Astrocyte of the cerebellum (primary cell): ENCODE results near the gene C16orf90.
"Not testable (repeated sequence)": the region's sequence is repeated elsewhere in the genome, so short reads cannot be mapped to it uniquely, and the experiment has no call there.

Source experiments
- DNase-seq: peaks from one replicate; pipeline ENCODE4 v3.0.0-alpha.2; 2011; ENCODE audit warnings: low read depth
- H3K4me3 ChIP-seq: 2 replicates; pipeline ENCODE4 v1.5.1; 2011; ENCODE audit warnings: mild to moderate bottlenecking, low read depth, low read length, moderate library complexity
- in situ Hi-C: cut with HindIII; loops from 2 replicates; pipeline ENCODE4 v1.10.0; 2017; ENCODE audit warnings: low sequenced_read_pairs
- TF ChIP-seq, protein P1 (sequence below): IDR thresholded peaks from 2 replicates; pipeline ENCODE4 v1.5.1; 2012; ENCODE audit warnings: low read length, low read depth, moderate library complexity, mild to moderate bottlenecking; ENCODE audit errors: missing control alignments

The C16orf90 gene

GRCh38 chr16:3474136-3474779 lies 21.0 kb downstream of the C16orf90 start:
- TF ChIP-seq, protein P1, sequence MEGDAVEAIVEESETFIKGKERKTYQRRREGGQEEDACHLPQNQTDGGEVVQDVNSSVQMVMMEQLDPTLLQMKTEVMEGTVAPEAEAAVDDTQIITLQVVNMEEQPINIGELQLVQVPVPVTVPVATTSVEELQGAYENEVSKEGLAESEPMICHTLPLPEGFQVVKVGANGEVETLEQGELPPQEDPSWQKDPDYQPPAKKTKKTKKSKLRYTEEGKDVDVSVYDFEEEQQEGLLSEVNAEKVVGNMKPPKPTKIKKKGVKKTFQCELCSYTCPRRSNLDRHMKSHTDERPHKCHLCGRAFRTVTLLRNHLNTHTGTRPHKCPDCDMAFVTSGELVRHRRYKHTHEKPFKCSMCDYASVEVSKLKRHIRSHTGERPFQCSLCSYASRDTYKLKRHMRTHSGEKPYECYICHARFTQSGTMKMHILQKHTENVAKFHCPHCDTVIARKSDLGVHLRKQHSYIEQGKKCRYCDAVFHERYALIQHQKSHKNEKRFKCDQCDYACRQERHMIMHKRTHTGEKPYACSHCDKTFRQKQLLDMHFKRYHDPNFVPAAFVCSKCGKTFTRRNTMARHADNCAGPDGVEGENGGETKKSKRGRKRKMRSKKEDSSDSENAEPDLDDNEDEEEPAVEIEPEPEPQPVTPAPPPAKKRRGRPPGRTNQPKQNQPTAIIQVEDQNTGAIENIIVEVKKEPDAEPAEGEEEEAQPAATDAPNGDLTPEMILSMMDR, result no peak
- no peak for DNase-seq
- H3K4me3 ChIP-seq, result no peak overlapping the region
- in situ Hi-C loops, result no loop called here

DNA sequence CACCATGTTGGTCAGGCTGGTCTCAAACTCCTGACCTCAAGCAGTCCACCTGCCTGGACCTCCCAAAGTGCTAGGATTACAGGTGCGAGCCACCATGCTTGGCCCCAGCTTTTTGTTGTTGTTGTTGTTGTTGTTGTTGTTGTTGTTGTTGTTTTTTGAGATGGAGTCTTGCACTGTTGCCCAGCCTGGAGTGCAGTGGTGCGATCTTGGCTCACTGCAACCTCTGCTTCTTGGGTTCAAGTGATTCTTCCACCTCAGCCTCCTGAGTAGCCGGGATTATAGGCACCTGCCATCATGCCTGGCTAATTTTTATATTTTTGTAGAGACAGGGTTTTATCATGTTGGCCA lies 21.7 kb downstream of the C16orf90 start:
- in situ Hi-C loops, H3K4me3 ChIP-seq, DNase-seq: not testable (repeated sequence)

DNA sequence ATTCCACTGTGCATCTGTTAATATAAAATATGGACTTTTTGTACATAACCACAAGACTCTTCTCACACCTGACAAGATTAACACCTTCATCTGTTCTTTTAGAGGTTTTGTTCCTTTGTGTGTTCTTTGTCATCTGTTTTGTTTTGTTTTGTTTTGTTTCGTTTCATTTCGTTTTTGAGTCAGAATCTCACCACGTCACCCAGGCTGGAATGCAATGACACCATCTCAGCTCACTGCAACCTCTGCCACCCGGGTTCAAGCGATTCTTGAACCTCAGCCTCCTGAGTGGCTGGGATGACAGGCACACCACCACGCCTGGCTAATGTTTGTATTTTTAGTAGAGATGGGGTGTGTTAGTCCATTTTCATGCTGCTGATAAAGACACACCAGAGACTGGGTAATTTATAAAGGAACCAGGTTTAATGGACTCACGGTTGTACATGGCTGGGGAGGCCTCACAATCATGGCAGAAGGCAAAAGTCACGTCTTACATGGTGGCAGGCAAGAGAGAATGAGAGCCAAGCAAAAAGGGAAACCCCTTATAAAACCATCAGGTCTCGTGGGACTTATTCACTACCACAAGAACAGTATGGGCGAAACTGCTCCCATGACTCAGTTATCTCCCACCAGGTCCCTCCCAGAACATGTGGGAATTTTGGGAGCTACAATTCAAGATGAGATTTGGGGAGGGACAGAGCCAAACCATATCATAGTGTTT lies 22.3 kb downstream of the C16orf90 start:
- H3K4me3 ChIP-seq, result no peak overlapping the region
- DNase-seq, result no peak
- in situ Hi-C loops, result no loop called here
- TF ChIP-seq, protein P1, result no peak

DNA sequence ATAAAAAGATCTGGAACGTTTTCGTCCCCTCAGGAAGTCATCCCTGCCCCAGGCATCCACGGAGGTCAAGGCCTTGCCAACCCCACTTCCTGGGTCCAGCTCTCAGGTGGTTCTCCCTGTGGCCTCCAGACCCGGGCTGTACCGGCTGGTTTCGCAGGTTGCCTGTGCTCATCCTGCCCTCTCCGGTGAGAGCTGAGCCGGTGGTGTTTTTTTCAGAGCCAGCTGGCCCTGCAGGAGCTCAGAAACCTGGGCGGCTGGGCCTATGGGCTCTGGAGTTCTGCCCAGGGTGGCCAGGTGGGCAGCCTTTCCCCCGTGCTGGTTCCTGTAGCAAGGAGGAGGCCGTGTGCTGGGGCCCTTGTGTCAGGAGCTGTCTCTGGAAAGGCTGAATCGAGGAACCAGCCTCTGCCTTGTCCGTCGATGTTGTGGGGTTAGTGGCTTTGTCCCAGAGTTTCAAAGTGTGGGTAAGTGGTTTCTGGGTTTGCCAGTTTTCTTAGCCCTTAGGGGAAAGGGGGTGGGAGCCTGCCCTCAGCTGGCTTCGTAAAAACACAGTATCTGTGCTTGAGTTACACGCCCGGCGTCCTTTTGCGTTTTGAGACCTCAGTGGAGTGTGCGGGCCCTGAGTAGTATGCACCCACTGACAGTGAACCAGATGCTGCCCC lies 23.6 kb downstream of the C16orf90 start:
- H3K4me3 ChIP-seq, result no peak overlapping the region
- in situ Hi-C loops, result no loop called here
- TF ChIP-seq, protein P1, result no peak
- DNase-seq, result no peak

- TF ChIP-seq, protein P1, result no peak
- no peak for DNase-seq
- in situ Hi-C loops, result no loop called here
- H3K4me3 ChIP-seq, result no peak overlapping the region
These were observed 24.6 kb downstream of the C16orf90 start for GRCh38 chr16:3470723-3471122.

GRCh38 chr16:3469736-3470135 lies 25.6 kb downstream of the C16orf90 start:
- in situ Hi-C loops, result no loop called here
- no peak overlapping the region for H3K4me3 ChIP-seq
- TF ChIP-seq, protein P1, result no peak
- DNase-seq, result no peak

DNA sequence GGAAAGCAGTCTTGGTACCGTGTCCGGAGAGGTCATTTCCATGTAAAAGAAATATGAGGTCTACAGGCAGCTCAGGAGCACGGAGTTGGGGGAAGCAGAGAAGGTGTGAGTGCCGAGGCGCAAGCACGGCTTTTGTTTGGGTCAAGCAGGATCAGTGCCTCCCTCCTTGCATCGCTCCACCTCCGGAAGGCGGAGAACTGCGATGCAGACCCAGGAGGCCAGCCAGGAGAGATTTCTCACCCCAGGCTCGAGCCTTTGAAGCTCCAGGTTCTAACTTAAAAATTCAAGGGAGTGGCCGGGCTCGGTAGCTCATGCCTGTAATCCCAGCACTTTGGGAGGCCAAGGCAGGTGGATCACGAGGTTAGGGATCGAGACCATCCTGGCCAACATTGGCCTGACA lies 26.8 kb downstream of the C16orf90 start:
- TF ChIP-seq, protein P1, result no peak
- in situ Hi-C loops, result no loop called here
- H3K4me3 ChIP-seq, result no peak overlapping the region
- no peak for DNase-seq
